Renal cortical epithelial cell (primary cell): Measurements from ENCODE around the gene NXF1. TPM values are rescaled to one million over a fixed set of nuclear protein-coding genes. Genes with fewer than 3 reads are reported as not detected.

Source experiments
- total RNA-seq: library from RNA; depleted of rRNA; stranded (reverse); fragments of >200 nt; gene quantifications from 2 replicates; pipeline ENCODE4 v1.2.3, GENCODE V29; 2014

Gene NXF1
- total RNA-seq, 1 donor from 2014 or later = 50.3 TPM

Other genes starting within 250 kb of the NXF1 start
- 1,513 and 1,623 TPM in 2 replicates for gene EEF1G, start 231.5 kb downstream of the NXF1 start, total RNA-seq
- gene TUT1, start 213.9 kb downstream of the NXF1 start, total RNA-seq = 5.9 and 12.7 TPM in 2 replicates
- 121 and 212 TPM in 2 replicates for gene MTA2, start 203.6 kb downstream of the NXF1 start, total RNA-seq
- gene EML3, start 192.7 kb downstream of the NXF1 start, total RNA-seq = 14.9 and 29.7 TPM in 2 replicates
- gene ROM1, start 192.2 kb downstream of the NXF1 start, total RNA-seq = 0.87 and 2.5 TPM in 2 replicates
- 37.2 and 39.6 TPM in 2 replicates for gene B3GAT3, start 183.5 kb downstream of the NXF1 start, total RNA-seq
- 146 and 347 TPM in 2 replicates for gene GANAB, start 158.8 kb downstream of the NXF1 start, total RNA-seq
- gene INTS5, start 152.1 kb downstream of the NXF1 start, total RNA-seq = 28.1 and 33.8 TPM in 2 replicates
- 20.8 and 33.9 TPM in 2 replicates for gene C11orf98, start 140.2 kb downstream of the NXF1 start, total RNA-seq
- gene CSKMT, start 140.1 kb downstream of the NXF1 start, total RNA-seq = 3.6 and 13.5 TPM in 2 replicates
- 4.1 and 6.1 TPM in 2 replicates for gene UQCC3, start 133.8 kb downstream of the NXF1 start, total RNA-seq
- 3.9 and 5.0 TPM in 2 replicates for gene LBHD1, start 133.2 kb downstream of the NXF1 start, total RNA-seq
- 97.6 and 105 TPM in 2 replicates for gene UBXN1, start 126.4 kb downstream of the NXF1 start, total RNA-seq
- gene LRRN4CL, start 115.9 kb downstream of the NXF1 start, total RNA-seq = 0.17 and 0.25 TPM in 2 replicates
- gene BSCL2, start 98.0 kb downstream of the NXF1 start, total RNA-seq = 47.8 and 50.4 TPM in 2 replicates
- not detected in 2 replicates for gene GNG3, start 97.8 kb downstream of the NXF1 start, total RNA-seq
- gene HNRNPUL2, start 78.0 kb downstream of the NXF1 start, total RNA-seq = 4.3 and 18.4 TPM in 2 replicates
- gene TTC9C, start 77.0 kb downstream of the NXF1 start, total RNA-seq = 25.0 and 25.1 TPM in 2 replicates
- gene ZBTB3, start 51.3 kb downstream of the NXF1 start, total RNA-seq = 8.7 and 11.8 TPM in 2 replicates
- 46.0 and 78.3 TPM in 2 replicates for gene POLR2G, start 43.9 kb downstream of the NXF1 start, total RNA-seq
- gene TAF6L, start 34.0 kb downstream of the NXF1 start, total RNA-seq = 15.1 and 20.7 TPM in 2 replicates
- gene TMEM179B, start 18.0 kb downstream of the NXF1 start, total RNA-seq = 26.6 and 46.4 TPM in 2 replicates
- gene TMEM223, start 13.4 kb downstream of the NXF1 start, total RNA-seq = 15.1 and 29.3 TPM in 2 replicates
- 23.1 and 38.8 TPM in 2 replicates for gene STX5, start 26.6 kb upstream of the NXF1 start, total RNA-seq
- gene TEX54, start 27.4 kb upstream of the NXF1 start, total RNA-seq = not detected in 2 replicates
- gene WDR74, start 34.1 kb upstream of the NXF1 start, total RNA-seq = 42.8 and 59.9 TPM in 2 replicates
- gene SLC3A2, start 75.5 kb upstream of the NXF1 start, total RNA-seq = 95.0 and 163 TPM in 2 replicates
- not detected in 2 replicates for gene CHRM1, start 115.9 kb upstream of the NXF1 start, total RNA-seq
- not detected in 2 replicates for gene SLC22A6, start 179.5 kb upstream of the NXF1 start, total RNA-seq
- gene SLC22A8, start 210.4 kb upstream of the NXF1 start, total RNA-seq = not detected in 2 replicates